SJSA1 (cell line): ENCODE data around the gene MBOAT7. TPM values are rescaled to one million over a fixed set of nuclear protein-coding genes. Genes with fewer than 3 reads are reported as not detected.
"Not testable (repeated sequence)": the region's sequence is repeated elsewhere in the genome, so short reads cannot be mapped to it uniquely, and the experiment has no call there.

Experiments
- DNase-seq, 2 experiments: peaks; one replicate each; pipeline ENCODE4 v3.0.0-alpha.2; 2015 to 2020; ENCODE audit warnings: low spot score in 2 of 2, low read depth in 1 of 2
- H3K27ac ChIP-seq: fragments of 250-450 bp; sonication (Bioruptor Pico); 2 replicates; pipeline ENCODE4 v1.5.1; 2020; ENCODE audit warnings: mild to moderate bottlenecking, moderate library complexity
- H3K27me3 ChIP-seq: fragments of 250-450 bp; sonication (Bioruptor Pico); replicated peaks from 2 replicates; pipeline ENCODE4 v1.5.1; 2020; ENCODE audit warnings: mild to moderate bottlenecking, moderate library complexity
- H3K36me3 ChIP-seq: fragments of 250-450 bp; sonication (Bioruptor Pico); 2 replicates; pipeline ENCODE4 v1.5.1; 2020; ENCODE audit warnings: mild to moderate bottlenecking
- H3K4me1 ChIP-seq: fragments of 250-450 bp; sonication (Bioruptor Pico); replicated peaks from 2 replicates; pipeline ENCODE4 v1.6.1; 2021; ENCODE audit warnings: mild to moderate bottlenecking
- H3K4me3 ChIP-seq: fragments of 250-450 bp; sonication (Bioruptor Pico); 2 replicates; pipeline ENCODE4 v1.5.1; 2020; ENCODE audit warnings: mild to moderate bottlenecking
- H3K9me3 ChIP-seq: fragments of 250-450 bp; sonication (Bioruptor Pico); replicated peaks from 2 replicates; pipeline ENCODE4 v1.5.1; 2020; ENCODE audit warnings: mild to moderate bottlenecking
- total RNA-seq: library from RNA; depleted of rRNA; stranded (reverse); fragments of >200 nt; shearing (Covaris generic); gene quantifications from 2 replicates; pipeline ENCODE4 v1.2.3, GENCODE V29; 2014

The MBOAT7 gene
- total RNA-seq, 1 experiment from 2014 or later: 118 TPM

GRCh38 chr19:54173359-54173699 is 16.1 kb downstream of the MBOAT7 start:
- no peaks in the 10 kb centered on the region for H3K27me3 ChIP-seq
- no peak overlapping the region for H3K27ac ChIP-seq
- no peak overlapping the region for H3K4me3 ChIP-seq
- no peaks in the 10 kb centered on the region for H3K9me3 ChIP-seq
- DNase-seq: no peak
- peaks cover 1% of the 10 kb centered on the region; the same call in 1 of the 2 replicates for H3K4me1 ChIP-seq
- peaks cover 13% of the 10 kb centered on the region for H3K36me3 ChIP-seq

- no peak for DNase-seq
- H3K36me3 ChIP-seq: peaks cover 8% of the 10 kb centered on the region; the same call in 1 of the 2 replicates
- H3K4me3 ChIP-seq: no peak within 1 kb of the TSS
- H3K27me3 ChIP-seq: no peaks in the 10 kb centered on the region
- H3K4me1 ChIP-seq: peaks cover 3% of the 10 kb centered on the region; the same call in 1 of the 2 replicates
- H3K9me3 ChIP-seq: no peaks in the 10 kb centered on the region
- no peak within 1 kb of the TSS for H3K27ac ChIP-seq
These were observed 16.7 kb downstream of the MBOAT7 start, which contains the start of gene TMC4 for GRCh38 chr19:54172471-54173358. Gene TMC4 (minus strand): TSS chr19:54173160. CDS start chr19:54173117, 43 bp downstream.

GRCh38 chr19:54171736-54172431 is 17.5 kb downstream of the MBOAT7 start:
- H3K36me3 ChIP-seq, H3K4me1 ChIP-seq, DNase-seq, H3K9me3 ChIP-seq, H3K4me3 ChIP-seq, H3K27me3 ChIP-seq, H3K27ac ChIP-seq: not testable (repeated sequence)

- H3K9me3 ChIP-seq: no peaks in the 10 kb centered on the region
- DNase-seq: no peak
- H3K27me3 ChIP-seq: no peaks in the 10 kb centered on the region
- no peak overlapping the region for H3K27ac ChIP-seq
- no peaks in the 10 kb centered on the region for H3K36me3 ChIP-seq
- H3K4me3 ChIP-seq: no peak overlapping the region
- H3K4me1 ChIP-seq: peaks cover 3% of the 10 kb centered on the region; the same call in 1 of the 2 replicates
These were observed 20.1 kb downstream of the MBOAT7 start for GRCh38 chr19:54169149-54169740.

- H3K4me3 ChIP-seq: no peak overlapping the region
- no peaks in the 10 kb centered on the region for H3K9me3 ChIP-seq
- DNase-seq: peak; percentile 74 to 93
- no peaks in the 10 kb centered on the region for H3K27me3 ChIP-seq
- peaks cover 3% of the 10 kb centered on the region; the same call in 1 of the 2 replicates for H3K4me1 ChIP-seq
- no peaks in the 10 kb centered on the region for H3K36me3 ChIP-seq
- H3K27ac ChIP-seq: no peak overlapping the region
These were observed 21.0 kb downstream of the MBOAT7 start for GRCh38 chr19:54168174-54168917.

- no peak overlapping the region for H3K27ac ChIP-seq
- no peak overlapping the region for H3K4me3 ChIP-seq
- H3K36me3 ChIP-seq: no peaks in the 10 kb centered on the region
- DNase-seq: no peak
- H3K9me3 ChIP-seq: no peaks in the 10 kb centered on the region
- H3K4me1 ChIP-seq: peaks cover 10% of the 10 kb centered on the region
- H3K27me3 ChIP-seq: no peaks in the 10 kb centered on the region
These were observed 24.2 kb downstream of the MBOAT7 start for GRCh38 chr19:54165222-54165621.

GRCh38 chr19:54164369-54165068 is 24.9 kb downstream of the MBOAT7 start:
- Histone ChIP-seq H3K27ac (no peak overlapping the region), H3K36me3 (no peaks in the 10 kb centered on the region), H3K4me3 (no peak overlapping the region), H3K27me3 (no peaks in the 10 kb centered on the region), H3K9me3 (no peaks in the 10 kb centered on the region), H3K4me1 (peaks cover 12% of the 10 kb centered on the region)
- peak; percentile 31 to 80 for DNase-seq

GRCh38 chr19:54162884-54163283 is 26.5 kb downstream of the MBOAT7 start:
- Histone ChIP-seq H3K36me3 (peaks cover 5% of the 10 kb centered on the region), H3K4me1 (peaks cover 17% of the 10 kb centered on the region), H3K9me3 (no peaks in the 10 kb centered on the region), H3K27me3 (no peaks in the 10 kb centered on the region), H3K4me3 (no peak overlapping the region), H3K27ac (no peak overlapping the region)
- no peak for DNase-seq

- no peak overlapping the region for H3K27ac ChIP-seq
- H3K4me3 ChIP-seq: peak overlapping the region; percentile 28
- peak; percentile 76 to 78 for DNase-seq
- no peaks in the 10 kb centered on the region for H3K27me3 ChIP-seq
- H3K36me3 ChIP-seq: peaks cover 10% of the 10 kb centered on the region
- H3K9me3 ChIP-seq: no peaks in the 10 kb centered on the region
- peaks cover 17% of the 10 kb centered on the region for H3K4me1 ChIP-seq
These were observed 27.1 kb downstream of the MBOAT7 start for GRCh38 chr19:54162241-54162805.

- DNase-seq: no peak
- H3K4me3 ChIP-seq: peak overlapping the region; percentile 63
- H3K9me3 ChIP-seq: no peaks in the 10 kb centered on the region
- H3K27ac ChIP-seq: no peak overlapping the region
- H3K36me3 ChIP-seq: peaks cover 25% of the 10 kb centered on the region
- H3K4me1 ChIP-seq: peaks cover 17% of the 10 kb centered on the region
- no peaks in the 10 kb centered on the region for H3K27me3 ChIP-seq
These were observed 28.5 kb downstream of the MBOAT7 start for GRCh38 chr19:54160854-54161253.

GRCh38 chr19:54160182-54160811 is 29.1 kb downstream of the MBOAT7 start:
- no peaks in the 10 kb centered on the region for H3K9me3 ChIP-seq
- H3K36me3 ChIP-seq: peaks cover 30% of the 10 kb centered on the region
- H3K27me3 ChIP-seq: no peaks in the 10 kb centered on the region
- DNase-seq: no peak
- peak overlapping the region; percentile 68 for H3K27ac ChIP-seq
- H3K4me3 ChIP-seq: peak overlapping the region; percentile 63
- H3K4me1 ChIP-seq: peaks cover 17% of the 10 kb centered on the region
